Parathyroid adenoma (tissue), 2 donors: ENCODE data around the gene PSMA8.
A peak's percentile ranks its signal among the peaks of the same experiment; 100 is the strongest.

Experiments
- H2AFZ ChIP-seq: fragments of 300-600 bp; sonication (generic); one replicate; pipeline ENCODE4 v1.7.0; 2017; ENCODE audit warnings: antibody characterized with exemption, mild to moderate bottlenecking
- H3K27ac ChIP-seq: fragments of 300-600 bp; sonication (generic); one replicate; pipeline ENCODE4 v1.7.0; 2017
- H3K27me3 ChIP-seq: fragments of 300-600 bp; sonication (generic); one replicate; pipeline ENCODE4 v1.7.0; 2017; ENCODE audit warnings: low read length; ENCODE audit not compliant: control insufficient read depth, insufficient read depth
- H3K36me3 ChIP-seq: fragments of 300-600 bp; sonication (generic); one replicate; pipeline ENCODE4 v1.7.0; 2017; ENCODE audit warnings: low read length; ENCODE audit not compliant: control insufficient read depth, insufficient read depth
- H3K4me1 ChIP-seq: fragments of 300-600 bp; sonication (generic); one replicate; pipeline ENCODE4 v1.7.0; 2017; ENCODE audit warnings: control low read depth
- H3K4me2 ChIP-seq: fragments of 300-600 bp; sonication (generic); one replicate; pipeline ENCODE4 v1.7.0; 2017; ENCODE audit warnings: low read length
- H3K4me3 ChIP-seq: fragments of 300-600 bp; sonication (generic); one replicate; pipeline ENCODE4 v1.7.0; 2017; ENCODE audit warnings: low read depth, low read length
- H3K79me2 ChIP-seq: fragments of 300-600 bp; sonication (generic); one replicate; pipeline ENCODE4 v1.7.0; 2017; ENCODE audit warnings: control low read depth
- H3K9ac ChIP-seq: fragments of 300-600 bp; sonication (generic); one replicate; pipeline ENCODE4 v1.7.0; 2017; ENCODE audit warnings: mild to moderate bottlenecking
- H3K9me3 ChIP-seq: fragments of 300-600 bp; sonication (generic); one replicate; pipeline ENCODE4 v1.7.0; 2017; ENCODE audit warnings: low read length; ENCODE audit not compliant: control insufficient read depth
- CTCF ChIP-seq: fragments of 300-600 bp; sonication (generic); IDR thresholded peaks from one replicate; pipeline ENCODE4 v1.7.0; 2017; ENCODE audit warnings: antibody characterized with exemption, mild to moderate bottlenecking
- donor health status: primary hyperparathyroidism.

Gene PSMA8

GRCh38 chr18:26133652-26134051 lies at the start of gene PSMA8:
PSMA8 (plus strand) TSS chr18:26133869; CDS start chr18:26133966, 97 bp downstream.
- Histone ChIP-seq H3K4me3 (no peak within 1 kb of the TSS), H3K9me3 (no peaks in the 10 kb centered on the region), H3K4me2 (no peak within 1 kb of the TSS), H3K79me2 (no peaks in the 10 kb centered on the region), H3K9ac (peak within 1 kb of the TSS; percentile 9), H3K27ac (no peak within 1 kb of the TSS), H3K27me3 (no peaks in the 10 kb centered on the region), H2AFZ (no peak within 1 kb of the TSS), H3K4me1 (no peaks in the 10 kb centered on the region), H3K36me3 (no peaks in the 10 kb centered on the region)
- no peak for TF ChIP-seq CTCF

- Histone ChIP-seq H3K4me2 (no peak overlapping the region), H3K79me2 (peaks cover 22% of the 10 kb centered on the region), H3K36me3 (no peaks in the 10 kb centered on the region), H3K27ac (no peak overlapping the region), H2AFZ (no peak overlapping the region), H3K27me3 (no peaks in the 10 kb centered on the region), H3K4me1 (no peaks in the 10 kb centered on the region), H3K9ac (no peak overlapping the region), H3K4me3 (no peak overlapping the region), H3K9me3 (no peaks in the 10 kb centered on the region)
- no peak for TF ChIP-seq CTCF
Observed at GRCh38 chr18:26085056-26085455, 48.6 kb upstream of the PSMA8 start.

GRCh38 chr18:26086959-26087358 lies 46.7 kb upstream of the PSMA8 start:
- no peak for TF ChIP-seq CTCF

GRCh38 chr18:26088487-26088886 lies 45.2 kb upstream of the PSMA8 start:
- TF ChIP-seq CTCF = no peak
- no peak overlapping the region for H2AFZ ChIP-seq
- H3K4me2 ChIP-seq = peak overlapping the region; percentile 31
- H3K9ac ChIP-seq = no peak overlapping the region
- no peaks in the 10 kb centered on the region for H3K36me3 ChIP-seq
- H3K27me3 ChIP-seq = no peaks in the 10 kb centered on the region
- peaks cover 12% of the 10 kb centered on the region for H3K79me2 ChIP-seq
- H3K9me3 ChIP-seq = no peaks in the 10 kb centered on the region
- no peaks in the 10 kb centered on the region for H3K4me1 ChIP-seq
- no peak overlapping the region for H3K4me3 ChIP-seq
- no peak overlapping the region for H3K27ac ChIP-seq

More at GRCh38 chr18:26086959-26087358, 46.7 kb upstream of the PSMA8 start:
- H3K9me3 ChIP-seq = no peaks in the 10 kb centered on the region
- no peak overlapping the region for H2AFZ ChIP-seq
- H3K27me3 ChIP-seq = no peaks in the 10 kb centered on the region
- H3K36me3 ChIP-seq = no peaks in the 10 kb centered on the region
- no peak overlapping the region for H3K27ac ChIP-seq
- H3K4me2 ChIP-seq = no peak overlapping the region
- H3K4me3 ChIP-seq = no peak overlapping the region
- no peak overlapping the region for H3K9ac ChIP-seq
- H3K79me2 ChIP-seq = peaks cover 15% of the 10 kb centered on the region
- H3K4me1 ChIP-seq = no peaks in the 10 kb centered on the region
